OCI-LY3 (cell line): ENCODE measurements around the gene JPH4.

Experiments used
- CTCF ChIP-seq: fragments of 200-600, 300-600 bp; sonication (generic); IDR thresholded peaks from 2 replicates; pipeline ENCODE4 v1.5.1; 2014; ENCODE audit warnings: antibody characterized with exemption, low read length, low read depth
- EZH2phosphoT487 ChIP-seq: fragments of 200-600 bp; shearing (Covaris generic); IDR thresholded peaks from 2 replicates; pipeline ENCODE4 v1.6.1; 2018; ENCODE audit warnings: antibody characterized with exemption, mixed run types, low read depth

DNA sequence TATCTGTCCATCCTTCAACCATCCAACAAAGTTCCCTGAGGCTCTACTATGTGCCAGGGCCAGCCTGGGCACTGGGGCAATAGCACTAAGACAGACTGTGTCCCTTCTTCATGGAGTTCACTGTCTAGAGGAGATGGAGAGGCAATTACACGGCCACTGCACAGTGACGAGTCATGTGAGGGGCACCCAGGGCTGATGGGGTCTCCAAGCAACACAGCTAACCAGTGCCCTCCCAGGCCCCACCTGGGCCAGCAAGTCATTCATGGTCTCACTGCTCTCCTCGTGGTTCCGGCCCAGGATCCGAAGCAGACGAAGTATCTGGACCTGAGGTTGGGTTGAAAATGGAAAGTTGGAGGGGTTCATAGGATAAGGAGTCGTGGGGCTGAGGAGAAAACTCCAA, 13.7 kb downstream of the JPH4 start:
- TF ChIP-seq CTCF (no peak), EZH2phosphoT487 (no peak)
